ENCODE measurements around the gene FAM13A. TPM values are rescaled to one million over a fixed set of nuclear protein-coding genes. Genes with fewer than 3 reads are reported as not detected.
"Not testable (repeated sequence)": the region's sequence is repeated elsewhere in the genome, so short reads cannot be mapped to it uniquely, and the experiment has no call there.

Gene FAM13A
- total and polyA plus RNA-seq, 9 of the 15 experiments (the other 6 are each of a cell fraction or from before 2014, with no cell fraction given), result 11.3 to 23.3 (median 14.7) TPM

- no TSS peak for BruUV-seq (replicated peaks)
- Histone ChIP-seq H3K9ac (ENCODE audit: insufficient read depth in 1 of 2, low read depth in 2 of 2, low read length in 2 of 2) (no peak overlapping the region), H2AFZ (ENCODE audit: low read depth, low read length) (no peak overlapping the region), H3K4me3 (no peak overlapping the region), H3K9me3 (replicated peaks; ENCODE audit: control insufficient read depth, insufficient read depth, low read depth, low read length) (no peaks in the 10 kb centered on the region), H4K20me1 (replicated peaks; ENCODE audit: control insufficient read depth, insufficient read depth, low read length) (no peaks in the 10 kb centered on the region), H3K4me1 (replicated peaks in 1 of 2; ENCODE audit: control insufficient read depth in 2 of 2, insufficient read depth in 2 of 2, low read length in 2 of 2) (peaks cover 0 to 11% of the 10 kb centered on the region in 2 experiments; a peak in 3 of 5 replicates), H3K9me1 (ENCODE audit: control insufficient read depth, insufficient read depth, low read length) (no peaks in the 10 kb centered on the region), H3K36me3 (ENCODE audit: control insufficient read depth, insufficient read depth, low read length) (peaks cover 20% of the 10 kb centered on the region; the same call in 2 of the 3 replicates), H3K27me3 (ENCODE audit: control insufficient read depth in 2 of 2, insufficient read depth in 2 of 2, low read length in 2 of 2) (no peaks in the 10 kb centered on the region), H3K27ac (ENCODE audit: extremely low read depth, low read depth, low read length) (no peak overlapping the region), H3K79me2 (ENCODE audit: control insufficient read depth, insufficient read depth, low read length) (peaks cover 3% of the 10 kb centered on the region; the same call in 1 of the 3 replicates), H3K4me2 (ENCODE audit: insufficient read depth, low read length) (no peak overlapping the region)
- WGBS (ENCODE audit: insufficient coverage, low coverage, missing lambda C conversion rate), result 91% methylated on average over 1 of the region's 1 CpG
- FAIRE-seq, result no peak
- intact Hi-C loops (cut with micrococcal nuclease) (no loop called here), in situ Hi-C loops (cut with MboI) (no loop called here)
- no peak for TF ChIP-seq THRAP3 (IDR thresholded peaks at IDR 0.05; ENCODE audit: borderline replicate concordance)
- TF ChIP-seq SMARCA5 (IDR thresholded peaks at IDR 0.05), result 0 out of 2 replicates have a peak, but pooled peaks have one; percentile 26
- POLR2A ChIA-PET, result no interaction called here
- no peak for DNase-seq (ENCODE audit: extremely low read depth in 1 of 4, low spot score in 3 of 4)
- CTCF ChIA-PET (ENCODE audit: low intra/inter-chr PET ratio), result no interaction called here
- no peak for ATAC-seq
Observed at GRCh38 chr4:88995874-88996273, 61.1 kb downstream of the FAM13A start.

- FAIRE-seq; BruUV-seq (replicated peaks); H3K4me1 ChIP-seq (replicated peaks in 1 of 2; ENCODE audit: control insufficient read depth in 2 of 2, insufficient read depth in 2 of 2, low read length in 2 of 2); H2AFZ ChIP-seq (ENCODE audit: low read depth, low read length); H3K9ac ChIP-seq (ENCODE audit: insufficient read depth in 1 of 2, low read depth in 2 of 2, low read length in 2 of 2); in situ Hi-C loops (cut with MboI); CTCF ChIA-PET (ENCODE audit: low intra/inter-chr PET ratio); intact Hi-C loops (cut with micrococcal nuclease); H3K4me2 ChIP-seq (ENCODE audit: insufficient read depth, low read length); POLR2A ChIA-PET; ATAC-seq; H3K27ac ChIP-seq (ENCODE audit: extremely low read depth, low read depth, low read length); H4K20me1 ChIP-seq (replicated peaks; ENCODE audit: control insufficient read depth, insufficient read depth, low read length); H3K9me3 ChIP-seq (replicated peaks; ENCODE audit: control insufficient read depth, insufficient read depth, low read depth, low read length); H3K27me3 ChIP-seq (ENCODE audit: control insufficient read depth in 2 of 2, insufficient read depth in 2 of 2, low read length in 2 of 2); H3K4me3 ChIP-seq; DNase-seq (ENCODE audit: extremely low read depth in 1 of 4, low spot score in 3 of 4); H3K9me1 ChIP-seq (ENCODE audit: control insufficient read depth, insufficient read depth, low read length); H3K79me2 ChIP-seq (ENCODE audit: control insufficient read depth, insufficient read depth, low read length): not testable (repeated sequence)
- WGBS (ENCODE audit: insufficient coverage, low coverage, missing lambda C conversion rate), result 86% methylated on average over 1 of the region's 1 CpG
- peaks cover 16% of the 10 kb centered on the region; the same call in 2 of the 3 replicates for H3K36me3 ChIP-seq (ENCODE audit: control insufficient read depth, insufficient read depth, low read length)
Observed at GRCh38 chr4:88995257-88995656, 61.7 kb downstream of the FAM13A start.

Data from K562 (cell line).